Osteocyte (in vitro differentiated cells): ENCODE measurements around the gene COPRS. TPM values are rescaled to one million over a fixed set of nuclear protein-coding genes. Genes with fewer than 3 reads are reported as not detected.

Experiments used
- DNase-seq: peaks from one replicate; pipeline ENCODE4 v3.0.0; 2021; ENCODE audit warnings: mixed read lengths; ENCODE audit not compliant: unreplicated experiment; ENCODE audit errors: extremely low spot score
- H3K27ac Mint-ChIP-seq: one replicate; pipeline ENCODE4 v1.8.0; 2021; ENCODE audit warnings: mild to moderate bottlenecking, mixed read lengths; ENCODE audit not compliant: unreplicated experiment
- H3K27me3 Mint-ChIP-seq: one replicate; pipeline ENCODE4 v1.8.0; 2021; ENCODE audit warnings: mixed read lengths; ENCODE audit not compliant: unreplicated experiment
- H3K36me3 Mint-ChIP-seq: one replicate; pipeline ENCODE4 v1.8.0; 2021; ENCODE audit warnings: mixed read lengths; ENCODE audit not compliant: unreplicated experiment
- H3K4me1 Mint-ChIP-seq: one replicate; pipeline ENCODE4 v1.8.0; 2021; ENCODE audit warnings: mixed read lengths; ENCODE audit not compliant: unreplicated experiment
- H3K4me3 Mint-ChIP-seq: one replicate; pipeline ENCODE4 v1.8.0; 2021; ENCODE audit warnings: mild to moderate bottlenecking, moderate library complexity, mixed read lengths; ENCODE audit not compliant: unreplicated experiment
- H3K9me3 Mint-ChIP-seq: one replicate; pipeline ENCODE4 v1.8.0; 2021; ENCODE audit warnings: mixed read lengths; ENCODE audit not compliant: unreplicated experiment
- long read RNA-seq: library from polyadenylated mRNA; unstranded; transcript quantifications from one replicate; pipeline ENCODE4 v2.0.0, GENCODE V29; 2021
- total RNA-seq: library from RNA; stranded (reverse); gene quantifications from 2 replicates; pipeline ENCODE4 v1.2.1, GENCODE V29; 2021
- TF ChIP-seq, protein P1 (sequence below): fragments of 200-600 bp; sonication (generic); IDR thresholded peaks from 2 replicates; pipeline ENCODE4 v1.5.0; 2021; ENCODE audit warnings: antibody characterized with exemption, mild to moderate bottlenecking, moderate library complexity

COPRS gene
- 51.2 and 52.9 TPM in 2 replicates for total RNA-seq
- long read RNA-seq, result 0 reads

GRCh38 chr17:31858642-31859486 is at the start of gene COPRS:
Gene COPRS, minus strand, starts transcription at chr17:31859244. Its CDS starts 45 bp downstream, at chr17:31859199.
- peak; percentile 95 for DNase-seq
- H3K27ac Mint-ChIP-seq, result peak within 1 kb of the TSS; percentile 55
- H3K9me3 Mint-ChIP-seq, result no peaks in the 10 kb centered on the region
- no peaks in the 10 kb centered on the region for H3K27me3 Mint-ChIP-seq
- H3K4me1 Mint-ChIP-seq, result peaks cover 21% of the 10 kb centered on the region
- H3K36me3 Mint-ChIP-seq, result peaks cover 11% of the 10 kb centered on the region
- TF ChIP-seq, protein P1, sequence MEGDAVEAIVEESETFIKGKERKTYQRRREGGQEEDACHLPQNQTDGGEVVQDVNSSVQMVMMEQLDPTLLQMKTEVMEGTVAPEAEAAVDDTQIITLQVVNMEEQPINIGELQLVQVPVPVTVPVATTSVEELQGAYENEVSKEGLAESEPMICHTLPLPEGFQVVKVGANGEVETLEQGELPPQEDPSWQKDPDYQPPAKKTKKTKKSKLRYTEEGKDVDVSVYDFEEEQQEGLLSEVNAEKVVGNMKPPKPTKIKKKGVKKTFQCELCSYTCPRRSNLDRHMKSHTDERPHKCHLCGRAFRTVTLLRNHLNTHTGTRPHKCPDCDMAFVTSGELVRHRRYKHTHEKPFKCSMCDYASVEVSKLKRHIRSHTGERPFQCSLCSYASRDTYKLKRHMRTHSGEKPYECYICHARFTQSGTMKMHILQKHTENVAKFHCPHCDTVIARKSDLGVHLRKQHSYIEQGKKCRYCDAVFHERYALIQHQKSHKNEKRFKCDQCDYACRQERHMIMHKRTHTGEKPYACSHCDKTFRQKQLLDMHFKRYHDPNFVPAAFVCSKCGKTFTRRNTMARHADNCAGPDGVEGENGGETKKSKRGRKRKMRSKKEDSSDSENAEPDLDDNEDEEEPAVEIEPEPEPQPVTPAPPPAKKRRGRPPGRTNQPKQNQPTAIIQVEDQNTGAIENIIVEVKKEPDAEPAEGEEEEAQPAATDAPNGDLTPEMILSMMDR, result peak; percentile 20
- H3K4me3 Mint-ChIP-seq, result peak within 1 kb of the TSS; percentile 74

- Mint-ChIP-seq H3K27ac (no peak overlapping the region), H3K27me3 (peaks cover 6% of the 10 kb centered on the region), H3K36me3 (no peaks in the 10 kb centered on the region), H3K9me3 (no peaks in the 10 kb centered on the region), H3K4me3 (no peak overlapping the region), H3K4me1 (peaks cover 8% of the 10 kb centered on the region)
- no peak for DNase-seq
- TF ChIP-seq, protein P1, result no peak
These were observed 49.3 kb upstream of the COPRS start for GRCh38 chr17:31908386-31908785.

DNA sequence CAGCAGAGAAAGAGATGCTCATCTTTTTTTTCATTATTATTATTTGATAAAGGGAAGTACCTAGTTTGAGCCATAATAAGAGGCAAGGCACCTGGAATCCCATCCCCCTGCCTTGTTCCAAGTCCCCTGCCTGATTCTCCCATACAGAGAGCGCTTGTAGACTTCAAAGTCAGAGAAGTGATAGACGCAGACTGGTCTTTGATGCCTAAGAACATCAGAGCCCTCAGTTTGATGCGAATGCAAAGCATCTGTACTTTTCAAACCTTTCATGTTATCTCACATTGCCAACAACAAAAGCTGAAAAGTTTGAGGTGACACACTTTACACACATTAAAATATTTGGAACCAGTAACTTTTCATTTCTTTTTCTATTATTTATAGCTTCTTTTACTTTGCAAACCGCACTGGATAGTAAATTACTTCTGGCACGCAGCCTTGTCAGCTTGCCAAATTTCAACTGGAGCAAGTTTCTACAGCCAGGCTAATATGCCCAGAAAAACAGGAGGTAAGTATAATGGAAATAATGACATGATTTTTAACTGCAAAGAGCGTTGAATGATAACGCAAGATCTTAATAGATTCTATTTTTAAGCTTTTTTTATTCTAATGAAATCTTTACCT is 48.4 kb upstream of the COPRS start:
- Mint-ChIP-seq H3K4me1 (peaks cover 8% of the 10 kb centered on the region), H3K36me3 (no peaks in the 10 kb centered on the region), H3K27ac (no peak overlapping the region), H3K9me3 (no peaks in the 10 kb centered on the region), H3K4me3 (no peak overlapping the region), H3K27me3 (peaks cover 6% of the 10 kb centered on the region)
- TF ChIP-seq, protein P1, result no peak
- no peak for DNase-seq

DNA sequence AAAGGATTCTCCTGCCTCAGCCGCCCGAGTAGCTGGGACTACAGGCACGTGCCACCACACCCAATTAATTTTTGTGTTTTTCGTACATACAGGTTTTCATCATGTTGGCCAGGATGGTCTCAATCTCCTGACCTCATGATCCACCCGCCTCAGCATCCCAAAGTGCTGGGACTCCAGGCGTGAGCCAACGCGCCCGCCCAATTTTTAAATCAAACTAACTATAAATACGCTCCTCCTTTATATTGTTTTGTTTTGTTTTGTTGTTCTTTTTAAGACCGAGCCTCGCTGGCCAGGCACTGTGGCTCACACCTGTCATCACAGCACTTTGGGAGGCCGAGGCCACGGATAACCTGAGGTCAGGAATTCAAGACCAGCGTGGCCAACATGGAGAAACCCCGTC is 44.4 kb upstream of the COPRS start:
- peaks cover 14% of the 10 kb centered on the region for H3K4me1 Mint-ChIP-seq
- DNase-seq, result no peak
- H3K4me3 Mint-ChIP-seq, result no peak overlapping the region
- H3K9me3 Mint-ChIP-seq, result no peaks in the 10 kb centered on the region
- peaks cover 6% of the 10 kb centered on the region for H3K27me3 Mint-ChIP-seq
- TF ChIP-seq, protein P1, result no peak
- H3K36me3 Mint-ChIP-seq, result no peaks in the 10 kb centered on the region
- no peak overlapping the region for H3K27ac Mint-ChIP-seq

GRCh38 chr17:31902693-31903092 is 43.6 kb upstream of the COPRS start:
- DNase-seq, result no peak
- TF ChIP-seq, protein P1, result no peak
- Mint-ChIP-seq H3K27ac (no peak overlapping the region), H3K27me3 (peaks cover 6% of the 10 kb centered on the region), H3K9me3 (no peaks in the 10 kb centered on the region), H3K36me3 (no peaks in the 10 kb centered on the region), H3K4me3 (no peak overlapping the region), H3K4me1 (peaks cover 14% of the 10 kb centered on the region)
